ENCODE measurements around the gene CPLANE2. TPM values are rescaled to one million over a fixed set of nuclear protein-coding genes. Genes with fewer than 3 reads are reported as not detected.

Gene CPLANE2
- total RNA-seq, 4 donors from 2014 or later = 6.0 to 17.2 (median 10.4) TPM

DNA sequence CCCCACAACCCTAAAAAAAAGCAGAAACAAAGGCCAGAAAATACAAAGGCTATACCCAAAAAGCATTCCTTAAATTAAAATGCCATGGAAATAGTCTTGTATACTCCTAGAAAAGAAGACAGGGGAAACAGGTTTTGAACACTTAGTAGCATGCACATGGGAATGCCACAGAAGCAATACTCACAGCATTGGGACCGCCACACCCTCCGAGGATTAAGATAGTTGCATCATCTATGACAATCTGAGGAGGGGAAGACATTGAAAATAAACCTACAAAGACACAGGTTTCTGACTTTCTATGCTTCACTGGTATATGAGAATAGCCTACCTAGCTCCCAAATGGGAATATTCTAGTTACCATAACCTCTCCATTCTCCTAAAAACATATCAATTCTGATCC lies 15.9 kb upstream of the CPLANE2 start:
- DNase-seq (ENCODE audit: low spot score in 2 of 2) = peak in 1 of 2 donors; percentile 65
- H3K4me3 ChIP-seq (ENCODE audit: low read depth, poor library complexity, severe bottlenecking) = no peak overlapping the region
- intact Hi-C loops (cut with DNase I; ENCODE audit: low total_unique reads) = no loop called here
- WGBS, 2 donors = 62 to 81% methylated on average over 2 of the region's 2 CpGs
- no peak for TF ChIP-seq CTCF (IDR thresholded peaks at IDR 0.05)
- TF ChIP-seq POLR2A (IDR thresholded peaks at IDR 0.05) = no peak

- TF ChIP-seq POLR2A (IDR thresholded peaks at IDR 0.05) (no peak), CTCF (IDR thresholded peaks at IDR 0.05) (no peak)
- H3K4me3 ChIP-seq (ENCODE audit: low read depth, poor library complexity, severe bottlenecking) = no peak overlapping the region
- WGBS, 2 donors = 82 to 88% methylated on average over 10 of the region's 10 CpGs
- intact Hi-C loops (cut with DNase I; ENCODE audit: low total_unique reads) = no loop called here
- DNase-seq (ENCODE audit: low spot score in 2 of 2) = peak in 1 of 2 donors; percentile 80
Measured at GRCh38 chr1:16251381-16251780, 14.4 kb upstream of the CPLANE2 start.

- DNase-seq (ENCODE audit: low spot score in 2 of 2) = peak in 1 of 2 donors; percentile 80
- no peak overlapping the region for H3K4me3 ChIP-seq (ENCODE audit: low read depth, poor library complexity, severe bottlenecking)
- intact Hi-C loops (cut with DNase I; ENCODE audit: low total_unique reads) = no loop called here
- 76 to 77% methylated on average over 15 of the region's 15 CpGs for WGBS, 2 donors
- no peak for TF ChIP-seq CTCF (IDR thresholded peaks at IDR 0.05)
- no peak for TF ChIP-seq POLR2A (IDR thresholded peaks at IDR 0.05)
Measured at GRCh38 chr1:16250524-16251251, 13.7 kb upstream of the CPLANE2 start.

GRCh38 chr1:16249596-16250241 lies 12.7 kb upstream of the CPLANE2 start:
- DNase-seq (ENCODE audit: low spot score in 2 of 2) = peak; percentile 80 to 88
- intact Hi-C loops (cut with DNase I; ENCODE audit: low total_unique reads) = no loop called here

More at GRCh38 chr1:16249596-16250241, 12.7 kb upstream of the CPLANE2 start:
- no peak for TF ChIP-seq CTCF (IDR thresholded peaks at IDR 0.05)
- TF ChIP-seq POLR2A (IDR thresholded peaks at IDR 0.05) = no peak
- no peak overlapping the region for H3K4me3 ChIP-seq (ENCODE audit: low read depth, poor library complexity, severe bottlenecking)
- WGBS, 2 donors = 45 to 47% methylated on average over 3 of the region's 3 CpGs
